ENCODE results near the gene UIMC1.
"Not testable (repeated sequence)": the region's sequence is repeated elsewhere in the genome, so short reads cannot be mapped to it uniquely, and the experiment has no call there.

The UIMC1 gene

DNA sequence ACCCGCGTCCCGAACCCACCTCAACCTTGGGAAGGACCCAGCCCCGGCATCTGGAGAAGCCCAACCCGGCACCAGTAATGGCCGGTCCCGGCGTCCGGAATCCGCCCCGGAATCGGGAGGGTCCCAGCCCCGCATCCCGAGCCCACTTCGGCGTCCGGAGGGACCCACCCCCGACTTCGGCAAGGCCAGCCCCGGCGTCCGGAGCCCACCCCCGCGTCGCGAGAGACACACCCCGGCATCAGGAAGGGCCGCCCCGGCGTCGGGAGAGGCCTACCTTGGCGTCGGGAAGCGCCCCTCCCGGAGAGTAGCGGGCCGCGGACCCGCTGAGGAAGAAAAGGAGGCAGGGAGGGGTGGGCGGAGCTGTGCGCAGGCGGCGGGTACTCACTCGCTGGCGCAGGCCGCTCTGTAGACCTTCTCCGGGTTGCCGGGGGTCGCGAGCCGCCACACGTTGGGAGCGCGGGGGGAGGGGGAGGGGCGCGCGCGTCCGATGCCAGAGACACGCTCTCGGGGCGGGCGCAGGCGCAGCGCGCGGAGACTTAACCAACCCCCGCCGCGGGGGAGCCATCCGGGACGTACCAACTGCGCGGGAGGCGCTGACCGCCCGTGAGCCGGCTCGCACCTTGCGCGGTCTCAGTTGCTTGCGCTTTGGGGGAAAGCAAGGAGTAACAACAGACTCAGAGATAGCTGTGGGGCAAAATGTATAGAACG, at the start of gene UIMC1:
Gene UIMC1 (minus strand): TSS at position 515 of the 708 bp plus-strand sequence. CDS start 24,164 bp downstream, outside the sequence.
- DNase-seq (ENCODE audit: low spot score) = peak; percentile 89

DNA sequence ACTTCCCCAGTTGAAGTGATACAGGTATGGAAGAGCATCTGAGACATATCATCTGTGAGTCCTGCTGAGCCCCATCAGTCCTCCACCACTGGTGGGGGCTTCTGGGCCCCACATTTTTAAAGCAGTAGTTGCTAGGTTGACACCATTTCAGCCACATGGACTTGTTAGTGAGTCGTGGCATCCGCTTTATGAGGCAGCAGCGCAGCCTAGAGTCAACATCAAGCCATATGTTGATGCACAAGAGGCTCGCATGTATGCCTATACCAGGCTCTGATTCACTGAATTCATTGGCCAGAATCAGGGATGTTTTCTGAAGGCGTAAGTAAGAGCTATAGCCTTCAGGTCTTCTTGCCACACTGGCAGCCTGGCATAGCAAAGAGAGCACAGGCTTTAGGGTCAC, 42.7 kb upstream of the UIMC1 start:
- no peak for DNase-seq (ENCODE audit: low spot score)

DNA sequence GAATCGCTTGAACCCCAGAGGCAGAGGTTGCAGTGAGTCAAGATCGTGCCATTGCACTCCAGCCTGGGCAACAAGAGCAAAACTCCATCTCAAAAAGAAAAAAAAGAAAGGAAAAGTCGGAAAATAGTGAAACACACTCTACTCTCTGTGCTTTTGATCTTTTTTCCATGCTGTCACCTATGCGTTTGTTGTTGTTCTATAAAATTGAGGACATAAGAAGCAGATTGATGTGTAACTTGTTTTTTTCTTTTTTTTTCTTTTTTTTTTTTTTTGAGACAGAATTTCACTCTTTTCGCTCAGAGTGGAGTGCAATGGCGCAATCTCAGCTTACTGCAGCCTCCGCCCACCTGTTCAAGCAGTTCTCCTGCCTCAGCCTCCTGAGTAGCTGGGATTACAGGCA, 42.0 kb upstream of the UIMC1 start:
- DNase-seq (ENCODE audit: low spot score) = not testable (repeated sequence)

GRCh38 chr5:177045631-177046030, 39.1 kb upstream of the UIMC1 start:
- no peak for DNase-seq (ENCODE audit: low spot score)

DNA sequence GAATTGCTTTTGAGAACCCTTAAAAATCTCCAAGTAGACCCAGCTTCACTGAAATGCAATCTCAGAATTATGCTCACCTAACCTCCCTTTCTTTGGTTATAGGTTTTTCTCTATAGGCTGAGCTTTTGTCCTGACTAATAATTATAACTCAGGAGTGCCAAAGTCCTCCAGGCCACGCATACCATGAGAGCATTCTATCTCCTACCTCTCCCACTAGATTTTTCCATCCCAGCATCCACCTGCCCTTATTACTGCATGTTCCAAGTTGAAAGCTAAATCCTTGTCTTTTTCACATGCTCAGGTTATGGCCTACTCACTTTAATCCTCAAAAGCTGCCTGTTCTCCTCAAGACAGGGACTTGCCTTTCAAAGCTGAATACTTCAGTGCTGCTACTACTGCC, 38.1 kb upstream of the UIMC1 start:
- no peak for DNase-seq (ENCODE audit: low spot score)

- no peak for DNase-seq (ENCODE audit: low spot score)
Measured at GRCh38 chr5:177043958-177044357, 37.4 kb upstream of the UIMC1 start.

DNA sequence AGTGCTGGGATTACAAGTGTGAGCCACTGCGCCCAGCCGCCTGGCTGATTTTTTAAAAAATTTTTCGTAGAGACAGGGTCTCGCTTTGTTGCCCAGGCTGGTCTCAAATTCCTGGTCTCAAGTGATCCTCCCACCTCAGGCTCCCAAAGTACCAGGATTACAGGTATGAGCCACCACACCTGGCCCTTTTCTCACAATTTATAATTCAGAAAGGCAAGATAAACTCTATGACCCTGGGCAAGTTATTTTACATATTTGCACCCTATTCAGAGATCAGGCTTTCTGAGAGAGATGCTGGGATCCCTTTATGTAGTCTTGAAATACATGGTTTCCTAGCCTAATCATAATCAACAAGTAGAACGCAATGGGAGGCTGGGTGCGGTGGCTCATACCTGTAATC, 36.5 kb upstream of the UIMC1 start:
- no peak for DNase-seq (ENCODE audit: low spot score)

GRCh38 chr5:177041936-177042335, 35.4 kb upstream of the UIMC1 start:
- DNase-seq (ENCODE audit: low spot score) = no peak

GRCh38 chr5:177040814-177041420, 34.3 kb upstream of the UIMC1 start:
- no peak for DNase-seq (ENCODE audit: low spot score)

- no peak for DNase-seq (ENCODE audit: low spot score)
Measured at GRCh38 chr5:177036921-177037320, 30.3 kb upstream of the UIMC1 start.

- no peak for DNase-seq (ENCODE audit: low spot score)
Measured at GRCh38 chr5:177036443-177036842, 29.9 kb upstream of the UIMC1 start.

GRCh38 chr5:177035976-177036375, 29.4 kb upstream of the UIMC1 start:
- no peak for DNase-seq (ENCODE audit: low spot score)

GRCh38 chr5:177029498-177029897, 22.9 kb upstream of the UIMC1 start:
- DNase-seq (ENCODE audit: low spot score) = no peak

- no peak for DNase-seq (ENCODE audit: low spot score)
Measured at GRCh38 chr5:177027665-177028064, 21.1 kb upstream of the UIMC1 start.

GRCh38 chr5:177025101-177025601, 18.6 kb upstream of the UIMC1 start:
- DNase-seq (ENCODE audit: low spot score) = no peak

- DNase-seq (ENCODE audit: low spot score) = no peak
Measured at GRCh38 chr5:177024559-177024958, 18.0 kb upstream of the UIMC1 start.

DNA sequence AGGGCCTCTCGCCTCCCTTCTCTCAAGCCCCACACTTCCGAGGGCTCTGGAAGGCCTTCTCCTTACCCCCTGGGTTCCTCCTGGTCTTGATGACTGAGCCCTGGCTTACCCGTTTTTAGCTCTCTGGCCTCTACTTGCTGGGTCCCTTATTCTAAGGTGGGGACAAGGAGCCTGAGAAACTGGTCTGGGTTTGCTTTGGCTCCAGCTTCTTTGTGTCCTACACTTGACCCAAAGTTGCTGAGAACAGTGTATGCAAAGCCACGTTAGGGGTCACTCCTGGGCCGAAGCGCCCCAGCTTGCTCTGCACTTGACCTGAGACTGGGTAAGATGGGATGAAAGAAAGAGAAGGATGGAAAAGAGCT, 16.7 kb upstream of the UIMC1 start:
- no peak for DNase-seq (ENCODE audit: low spot score)

GRCh38 chr5:177022386-177023302, 16.1 kb upstream of the UIMC1 start, which contains the start of gene ZNF346:
Gene ZNF346 (plus strand): TSS chr5:177022696. CDS start chr5:177022739, 43 bp downstream.
- peak; percentile 86 for DNase-seq (ENCODE audit: low spot score)

DNA sequence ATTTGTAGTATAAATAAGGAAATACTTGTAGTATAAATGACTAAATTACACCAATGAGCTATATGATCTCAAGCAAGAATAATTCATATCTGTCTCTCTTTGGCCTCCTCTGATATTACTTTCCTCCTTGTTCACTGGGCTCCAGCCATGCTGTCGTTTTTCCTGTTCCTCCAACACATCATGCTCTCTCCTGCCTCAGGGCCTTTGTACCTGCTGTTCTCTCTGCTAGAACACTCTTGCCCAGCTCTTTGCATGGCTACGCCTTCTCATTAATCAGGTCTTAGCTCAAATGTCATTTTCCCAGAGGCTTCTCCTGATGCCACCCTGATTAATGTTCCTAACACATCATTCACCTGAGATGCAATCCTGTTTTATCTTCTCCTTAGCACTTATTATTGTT, 13.5 kb upstream of the UIMC1 start:
- DNase-seq (ENCODE audit: low spot score) = no peak

- no peak for DNase-seq (ENCODE audit: low spot score)
Measured at GRCh38 chr5:177018341-177018740, 11.8 kb upstream of the UIMC1 start.

DNA sequence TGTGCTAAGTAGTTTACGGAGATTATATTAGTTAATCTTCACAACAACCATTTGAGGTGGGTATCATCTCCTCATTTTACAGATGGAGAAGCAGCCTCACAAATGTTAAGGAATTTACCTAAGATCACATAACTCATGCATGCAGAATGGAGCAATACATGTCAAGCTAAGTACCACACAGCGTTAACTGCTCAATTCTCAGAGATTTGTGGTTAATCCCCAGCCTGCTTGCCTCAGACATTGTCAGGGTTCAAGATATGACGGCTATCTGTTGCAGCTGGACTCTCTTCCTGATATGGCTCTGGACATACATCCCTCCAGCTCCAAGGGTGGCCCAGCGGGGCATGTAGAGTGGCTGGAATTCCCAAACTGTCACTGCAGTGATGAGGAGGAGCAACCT, 8.6 kb upstream of the UIMC1 start:
- DNase-seq (ENCODE audit: low spot score) = no peak

- DNase-seq (ENCODE audit: low spot score) = no peak
Measured at GRCh38 chr5:177010153-177010552, 3.6 kb upstream of the UIMC1 start.

DNA sequence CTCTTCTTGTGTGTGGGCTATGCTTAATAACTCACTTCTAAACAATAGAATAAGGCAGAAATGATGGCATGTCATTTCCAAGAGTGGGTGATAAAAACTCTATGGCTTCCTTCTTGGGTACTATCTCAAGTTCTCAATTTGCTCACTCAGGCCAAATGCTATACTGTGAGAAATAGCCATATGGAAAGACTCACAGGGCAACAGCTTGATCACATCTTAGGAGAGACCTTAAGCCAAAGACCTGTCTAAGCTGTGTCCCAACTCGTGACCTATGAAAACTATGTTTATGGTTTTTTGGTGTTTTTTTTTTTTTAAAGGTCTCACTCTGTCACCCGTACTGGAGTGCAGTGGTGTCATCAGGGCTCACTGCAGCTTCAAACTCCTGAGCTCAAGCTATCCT, 2.1 kb upstream of the UIMC1 start:
- DNase-seq (ENCODE audit: low spot score) = no peak
